Right atrium auricular region (tissue), 2 donors: ENCODE data around the gene ANKRD28. TPM values are rescaled to one million over a fixed set of nuclear protein-coding genes. Genes with fewer than 3 reads are reported as not detected.

Experiments
- DNase-seq: peaks from one replicate; pipeline ENCODE4 v3.0.0-alpha.2; 2019; ENCODE audit warnings: low spot score
- H3K27ac ChIP-seq, 2 donors: fragments of 200-600 bp; sonication (generic); 1 replicate in 1 of 2; 2 replicates in 1 of 2; pipeline ENCODE4 v1.5.1; 2016 to 2019
- H3K27me3 ChIP-seq, 2 donors: fragments of 200-600 bp; sonication (generic); one replicate each; pipeline versions ENCODE4 v1.5.1 to v1.6.0; 2017 to 2019
- H3K36me3 ChIP-seq: fragments of 200-600 bp; sonication (generic); one replicate; pipeline ENCODE4 v1.5.1; 2016
- H3K4me1 ChIP-seq, 2 donors: fragments of 200-600 bp; sonication (generic); one replicate each; pipeline versions ENCODE4 v1.5.1 to v1.6.0; 2017 to 2019
- H3K4me3 ChIP-seq, 2 donors: fragments of 200-600 bp; sonication (generic); 1 replicate in 1 of 2; 2 replicates in 1 of 2; pipeline ENCODE4 v1.5.1; 2017 to 2019; ENCODE audit warnings: mild to moderate bottlenecking in 1 of 2, moderate library complexity in 1 of 2
- H3K9me3 ChIP-seq, 2 donors: fragments of 200-600 bp; sonication (generic); one replicate each; pipeline ENCODE4 v1.5.1; 2019
- CTCF ChIP-seq, 2 donors: fragments of 200-600 bp; sonication (generic); IDR thresholded peaks; one replicate each; pipeline ENCODE4 v1.5.1; 2019; ENCODE audit warnings: antibody characterized with exemption in 2 of 2
- total RNA-seq, 2 donors: library from RNA; depleted of rRNA; stranded (reverse); fragments of >200 nt; gene quantifications; one replicate each; pipeline ENCODE4 v1.1.0, GENCODE V29; 2016

ANKRD28 gene
- total RNA-seq, 2 donors from 2014 or later = 9.2 to 11.3 TPM

GRCh38 chr3:15713364-15713763 lies 84.4 kb downstream of the ANKRD28 start:
- no peak overlapping the region for H3K27ac ChIP-seq

GRCh38 chr3:15711281-15711680 lies 86.5 kb downstream of the ANKRD28 start:
- Histone ChIP-seq H3K27me3 (no peaks in the 10 kb centered on the region), H3K36me3 (peaks cover 8% of the 10 kb centered on the region), H3K27ac (no peak overlapping the region), H3K4me1 (no peaks in the 10 kb centered on the region), H3K9me3 (no peaks in the 10 kb centered on the region), H3K4me3 (no peak overlapping the region)
- no peak for TF ChIP-seq CTCF (IDR thresholded peaks at IDR 0.05)
- DNase-seq = no peak

More at GRCh38 chr3:15713364-15713763, 84.4 kb downstream of the ANKRD28 start:
- Histone ChIP-seq H3K9me3 (no peaks in the 10 kb centered on the region), H3K4me1 (no peaks in the 10 kb centered on the region), H3K36me3 (peaks cover 8% of the 10 kb centered on the region), H3K27me3 (no peaks in the 10 kb centered on the region), H3K4me3 (no peak overlapping the region)
- no peak for TF ChIP-seq CTCF (IDR thresholded peaks at IDR 0.05)
- no peak for DNase-seq

GRCh38 chr3:15708882-15709677 lies 88.7 kb downstream of the ANKRD28 start:
- Histone ChIP-seq H3K4me3 (no peak overlapping the region), H3K9me3 (no peaks in the 10 kb centered on the region), H3K36me3 (peaks cover 8% of the 10 kb centered on the region), H3K4me1 (no peaks in the 10 kb centered on the region), H3K27ac (no peak overlapping the region), H3K27me3 (no peaks in the 10 kb centered on the region)
- DNase-seq = no peak
- no peak for TF ChIP-seq CTCF (IDR thresholded peaks at IDR 0.05)

GRCh38 chr3:15707779-15708178 lies 90.0 kb downstream of the ANKRD28 start:
- no peak for DNase-seq
- no peaks in the 10 kb centered on the region for H3K4me1 ChIP-seq
- H3K27ac ChIP-seq = no peak overlapping the region
- peaks cover 8% of the 10 kb centered on the region for H3K36me3 ChIP-seq
- H3K27me3 ChIP-seq = no peaks in the 10 kb centered on the region
- no peak overlapping the region for H3K4me3 ChIP-seq
- no peak for TF ChIP-seq CTCF (IDR thresholded peaks at IDR 0.05)
- H3K9me3 ChIP-seq = no peaks in the 10 kb centered on the region

- Histone ChIP-seq H3K9me3 (no peaks in the 10 kb centered on the region), H3K27ac (no peak overlapping the region), H3K4me1 (no peaks in the 10 kb centered on the region), H3K4me3 (no peak overlapping the region), H3K27me3 (no peaks in the 10 kb centered on the region), H3K36me3 (no peaks in the 10 kb centered on the region)
- DNase-seq = no peak
- TF ChIP-seq CTCF (IDR thresholded peaks at IDR 0.05) = no peak
These were observed 94.4 kb downstream of the ANKRD28 start for GRCh38 chr3:15703346-15703745.

GRCh38 chr3:15694628-15695027 lies 103.2 kb downstream of the ANKRD28 start:
- Histone ChIP-seq H3K27ac (no peak overlapping the region), H3K4me1 (no peaks in the 10 kb centered on the region), H3K4me3 (no peak overlapping the region), H3K27me3 (no peaks in the 10 kb centered on the region), H3K36me3 (no peaks in the 10 kb centered on the region), H3K9me3 (no peaks in the 10 kb centered on the region)
- no peak for TF ChIP-seq CTCF (IDR thresholded peaks at IDR 0.05)
- no peak for DNase-seq
